Measurements from ENCODE around the gene CARTPT.

DNA sequence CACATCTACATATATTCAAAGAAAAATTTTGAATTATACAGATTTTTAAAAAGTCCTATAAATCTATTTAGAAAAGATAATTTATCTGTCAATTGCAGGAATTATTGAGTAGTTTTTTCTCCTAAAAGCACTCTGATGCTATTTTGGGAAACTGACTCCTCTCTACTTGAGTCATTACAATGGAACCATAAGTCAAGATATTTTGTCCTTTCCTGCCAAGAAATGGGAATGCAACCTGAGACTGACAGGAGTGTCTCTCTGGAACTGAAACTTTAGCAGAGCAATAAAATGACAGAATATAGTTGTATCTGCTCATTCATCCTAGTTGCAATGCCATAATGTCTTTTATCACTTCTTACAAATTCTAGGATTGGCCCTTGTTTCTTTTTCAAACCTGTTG is 48.6 kb downstream of the CARTPT start:
- TF ChIP-seq, protein P1, sequence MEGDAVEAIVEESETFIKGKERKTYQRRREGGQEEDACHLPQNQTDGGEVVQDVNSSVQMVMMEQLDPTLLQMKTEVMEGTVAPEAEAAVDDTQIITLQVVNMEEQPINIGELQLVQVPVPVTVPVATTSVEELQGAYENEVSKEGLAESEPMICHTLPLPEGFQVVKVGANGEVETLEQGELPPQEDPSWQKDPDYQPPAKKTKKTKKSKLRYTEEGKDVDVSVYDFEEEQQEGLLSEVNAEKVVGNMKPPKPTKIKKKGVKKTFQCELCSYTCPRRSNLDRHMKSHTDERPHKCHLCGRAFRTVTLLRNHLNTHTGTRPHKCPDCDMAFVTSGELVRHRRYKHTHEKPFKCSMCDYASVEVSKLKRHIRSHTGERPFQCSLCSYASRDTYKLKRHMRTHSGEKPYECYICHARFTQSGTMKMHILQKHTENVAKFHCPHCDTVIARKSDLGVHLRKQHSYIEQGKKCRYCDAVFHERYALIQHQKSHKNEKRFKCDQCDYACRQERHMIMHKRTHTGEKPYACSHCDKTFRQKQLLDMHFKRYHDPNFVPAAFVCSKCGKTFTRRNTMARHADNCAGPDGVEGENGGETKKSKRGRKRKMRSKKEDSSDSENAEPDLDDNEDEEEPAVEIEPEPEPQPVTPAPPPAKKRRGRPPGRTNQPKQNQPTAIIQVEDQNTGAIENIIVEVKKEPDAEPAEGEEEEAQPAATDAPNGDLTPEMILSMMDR (conservative IDR thresholded peaks at IDR 0.05 in 1 of 2, IDR thresholded peaks at IDR 0.05 in 1 of 2; ENCODE audit: low read depth in 1 of 2, low read length in 2 of 2), result no peak
- no peak for TF ChIP-seq EZH2 (IDR thresholded peaks at IDR 0.05; ENCODE audit: low read length, missing control alignments)
